ENCODE measurements around the gene CCDC27.
A peak's percentile ranks its signal among the peaks of the same experiment; 100 is the strongest.
"Not testable (repeated sequence)": the region's sequence is repeated elsewhere in the genome, so short reads cannot be mapped to it uniquely, and the experiment has no call there.

GRCh38 chr1:3724416-3725030 lies 27.7 kb upstream of the CCDC27 start:
- TF ChIP-seq CTCF (IDR thresholded peaks at IDR 0.05): peak; percentile 59 to 83 (median 69)
- not testable (repeated sequence) for TF ChIP-seq POLR2A (IDR thresholded peaks at IDR 0.05)
